HG02885 (cell line): ENCODE measurements around the gene RYR3.

Experiments
- ATAC-seq: cut with Tn5 transposase; IDR thresholded peaks from one replicate; pipeline ENCODE4 v1.9.1; 2021; ENCODE audit warnings: mild to moderate bottlenecking; ENCODE audit not compliant: unreplicated experiment, poor library complexity

RYR3 gene

DNA sequence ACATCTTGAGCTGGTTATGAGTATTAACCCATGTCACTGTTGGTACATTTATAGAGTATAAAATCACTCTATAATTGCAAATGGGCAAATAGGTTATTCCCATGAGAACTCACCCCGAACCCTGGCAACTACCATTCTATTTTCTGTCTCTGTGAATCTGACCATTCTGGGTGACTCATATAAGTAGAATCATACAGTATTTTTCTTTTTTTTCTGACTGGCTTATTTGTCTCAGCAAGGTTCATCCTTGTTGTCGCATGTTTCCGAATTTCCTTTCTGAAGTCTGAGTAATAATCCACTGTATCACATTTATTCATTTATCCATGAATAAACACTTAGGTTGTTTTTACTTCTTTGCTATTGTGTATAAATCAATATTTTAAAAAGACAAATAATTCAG is 597.6 kb downstream of the RYR3 start:
- ATAC-seq, result no peak

DNA sequence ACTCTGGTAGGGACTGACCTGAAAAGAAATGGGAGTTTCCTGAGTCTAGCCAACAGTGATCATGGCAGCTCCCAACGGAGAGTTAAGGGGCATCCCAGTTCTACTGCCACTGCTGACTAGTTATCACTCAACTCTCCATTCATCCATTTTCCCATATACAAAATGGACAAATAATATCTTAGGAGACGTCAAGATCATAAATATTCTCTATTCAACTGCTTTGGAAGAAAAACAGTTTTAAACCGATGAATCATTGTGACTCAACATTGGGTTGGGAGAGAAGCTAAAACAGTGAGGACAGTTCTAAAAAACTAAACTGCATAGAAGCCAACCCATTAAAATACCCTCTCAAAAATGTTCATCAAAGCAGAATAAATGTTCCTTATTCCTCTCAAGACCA is 600.0 kb downstream of the RYR3 start:
- ATAC-seq, result no peak

DNA sequence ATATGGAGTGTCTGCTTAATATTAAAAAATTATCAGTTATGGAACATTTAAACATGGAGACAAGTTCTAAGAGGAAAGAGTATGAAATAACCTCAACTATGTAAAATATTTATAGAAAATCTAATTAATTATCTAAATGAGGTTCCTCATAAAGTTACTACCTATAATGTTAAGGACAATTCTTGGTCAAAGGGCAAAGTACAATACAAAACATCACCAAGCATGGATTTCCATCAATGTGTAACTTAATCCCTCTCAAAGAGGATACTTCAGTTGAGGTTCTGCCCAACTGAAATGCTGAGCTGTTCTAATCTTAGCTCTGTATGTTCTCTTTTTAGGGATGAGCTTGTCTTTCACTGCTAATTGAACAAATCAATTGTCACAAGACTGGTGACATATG is 601.6 kb downstream of the RYR3 start:
- no peak for ATAC-seq

DNA sequence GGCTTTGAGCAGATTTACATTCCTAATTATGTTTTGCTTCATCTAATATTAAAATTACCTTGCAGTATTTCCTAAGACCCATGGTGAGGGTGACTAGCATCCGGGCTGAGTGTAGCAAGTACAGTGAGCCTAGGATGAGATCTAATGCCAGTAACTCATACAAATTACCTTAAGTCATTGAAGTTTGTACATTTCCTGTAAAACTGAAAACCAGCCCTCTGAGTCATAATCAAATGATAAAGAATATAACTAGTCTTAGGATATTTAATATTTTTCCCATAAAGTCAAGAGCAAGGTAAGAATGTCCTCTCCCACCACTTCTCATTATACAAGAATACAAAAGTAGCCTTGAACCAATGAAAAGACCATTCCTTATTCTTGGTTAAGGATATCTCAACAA is 602.7 kb downstream of the RYR3 start:
- ATAC-seq, result no peak
